Liver (tissue), 3 donors: ENCODE measurements around the gene SLC43A3.

Source experiments
- EGR1 ChIP-seq, 2 donors: IDR thresholded peaks; 2 replicates each; pipeline ENCODE4 v1.6.1; 2016 to 2018; ENCODE audit warnings: antibody characterized with exemption in 2 of 2, low read depth in 2 of 2
- GABPA ChIP-seq, 2 donors: IDR thresholded peaks in 1 of 2; conservative IDR thresholded peaks in 1 of 2; 2 replicates each; pipeline ENCODE4 v1.6.1; 2016; ENCODE audit warnings: antibody characterized with exemption in 2 of 2, mild to moderate bottlenecking in 1 of 2, moderate library complexity in 1 of 2
- HNF4G ChIP-seq: IDR thresholded peaks from 2 replicates; pipeline ENCODE4 v1.6.1; 2016; ENCODE audit warnings: antibody characterized with exemption
- JUND ChIP-seq, 2 donors: IDR thresholded peaks; 2 replicates each; pipeline ENCODE4 v1.6.1; 2016; ENCODE audit warnings: antibody characterized with exemption in 2 of 2
- RAD21 ChIP-seq, 2 donors: IDR thresholded peaks; 2 replicates each; pipeline ENCODE4 v1.6.1; 2016; ENCODE audit warnings: antibody characterized with exemption in 2 of 2, mild to moderate bottlenecking in 2 of 2
- TAF1 ChIP-seq: conservative IDR thresholded peaks from 2 replicates; pipeline ENCODE4 v1.6.1; 2016; ENCODE audit warnings: antibody characterized with exemption, mild to moderate bottlenecking
- YY1 ChIP-seq: IDR thresholded peaks from 2 replicates; pipeline ENCODE4 v1.6.1; 2016; ENCODE audit warnings: antibody characterized with exemption, mild to moderate bottlenecking
- TF ChIP-seq, protein P1 (sequence below): fragments of 150-350 bp; IDR thresholded peaks from 2 replicates; pipeline ENCODE4 v1.5.1; 2017; ENCODE audit warnings: improper control_type of control experiment, low read depth, low read length; ENCODE audit not compliant: missing input control
- TF ChIP-seq, protein P2 (sequence below): IDR thresholded peaks from 2 replicates; pipeline ENCODE4 v1.6.1; 2016; ENCODE audit warnings: antibody characterized with exemption, mild to moderate bottlenecking
- donor health status: healthy.
- donor health status: healthy.

DNA sequence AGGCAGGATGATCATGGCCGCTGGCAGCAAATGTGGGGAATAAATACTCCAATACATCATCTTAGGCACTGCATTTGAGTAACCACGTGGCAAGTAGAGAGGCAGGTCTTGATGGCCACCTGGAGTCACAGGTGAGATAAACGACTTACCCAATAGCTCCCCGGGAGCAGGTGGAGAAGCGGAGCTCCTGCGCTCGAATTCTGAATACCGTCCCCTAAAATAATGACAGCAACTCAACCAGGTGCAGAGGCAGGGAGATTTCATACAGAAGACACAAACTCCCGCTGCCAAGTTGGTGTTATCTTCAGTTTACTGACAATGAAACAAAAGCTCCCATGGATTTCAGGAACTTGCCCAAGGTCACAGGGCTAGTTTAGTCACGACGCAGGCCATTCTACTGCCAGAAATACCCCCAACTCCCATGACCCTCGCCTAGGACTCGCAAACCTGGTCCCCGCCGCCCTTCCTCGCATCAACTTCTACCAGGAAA lies 437 bp downstream of the SLC43A3 start:
- TF ChIP-seq, protein P1, sequence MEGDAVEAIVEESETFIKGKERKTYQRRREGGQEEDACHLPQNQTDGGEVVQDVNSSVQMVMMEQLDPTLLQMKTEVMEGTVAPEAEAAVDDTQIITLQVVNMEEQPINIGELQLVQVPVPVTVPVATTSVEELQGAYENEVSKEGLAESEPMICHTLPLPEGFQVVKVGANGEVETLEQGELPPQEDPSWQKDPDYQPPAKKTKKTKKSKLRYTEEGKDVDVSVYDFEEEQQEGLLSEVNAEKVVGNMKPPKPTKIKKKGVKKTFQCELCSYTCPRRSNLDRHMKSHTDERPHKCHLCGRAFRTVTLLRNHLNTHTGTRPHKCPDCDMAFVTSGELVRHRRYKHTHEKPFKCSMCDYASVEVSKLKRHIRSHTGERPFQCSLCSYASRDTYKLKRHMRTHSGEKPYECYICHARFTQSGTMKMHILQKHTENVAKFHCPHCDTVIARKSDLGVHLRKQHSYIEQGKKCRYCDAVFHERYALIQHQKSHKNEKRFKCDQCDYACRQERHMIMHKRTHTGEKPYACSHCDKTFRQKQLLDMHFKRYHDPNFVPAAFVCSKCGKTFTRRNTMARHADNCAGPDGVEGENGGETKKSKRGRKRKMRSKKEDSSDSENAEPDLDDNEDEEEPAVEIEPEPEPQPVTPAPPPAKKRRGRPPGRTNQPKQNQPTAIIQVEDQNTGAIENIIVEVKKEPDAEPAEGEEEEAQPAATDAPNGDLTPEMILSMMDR = no peak
- TF ChIP-seq YY1 = peak; percentile 48
- no peak for TF ChIP-seq RAD21 (IDR thresholded peaks at IDR 0.05)
- TF ChIP-seq, protein P2, sequence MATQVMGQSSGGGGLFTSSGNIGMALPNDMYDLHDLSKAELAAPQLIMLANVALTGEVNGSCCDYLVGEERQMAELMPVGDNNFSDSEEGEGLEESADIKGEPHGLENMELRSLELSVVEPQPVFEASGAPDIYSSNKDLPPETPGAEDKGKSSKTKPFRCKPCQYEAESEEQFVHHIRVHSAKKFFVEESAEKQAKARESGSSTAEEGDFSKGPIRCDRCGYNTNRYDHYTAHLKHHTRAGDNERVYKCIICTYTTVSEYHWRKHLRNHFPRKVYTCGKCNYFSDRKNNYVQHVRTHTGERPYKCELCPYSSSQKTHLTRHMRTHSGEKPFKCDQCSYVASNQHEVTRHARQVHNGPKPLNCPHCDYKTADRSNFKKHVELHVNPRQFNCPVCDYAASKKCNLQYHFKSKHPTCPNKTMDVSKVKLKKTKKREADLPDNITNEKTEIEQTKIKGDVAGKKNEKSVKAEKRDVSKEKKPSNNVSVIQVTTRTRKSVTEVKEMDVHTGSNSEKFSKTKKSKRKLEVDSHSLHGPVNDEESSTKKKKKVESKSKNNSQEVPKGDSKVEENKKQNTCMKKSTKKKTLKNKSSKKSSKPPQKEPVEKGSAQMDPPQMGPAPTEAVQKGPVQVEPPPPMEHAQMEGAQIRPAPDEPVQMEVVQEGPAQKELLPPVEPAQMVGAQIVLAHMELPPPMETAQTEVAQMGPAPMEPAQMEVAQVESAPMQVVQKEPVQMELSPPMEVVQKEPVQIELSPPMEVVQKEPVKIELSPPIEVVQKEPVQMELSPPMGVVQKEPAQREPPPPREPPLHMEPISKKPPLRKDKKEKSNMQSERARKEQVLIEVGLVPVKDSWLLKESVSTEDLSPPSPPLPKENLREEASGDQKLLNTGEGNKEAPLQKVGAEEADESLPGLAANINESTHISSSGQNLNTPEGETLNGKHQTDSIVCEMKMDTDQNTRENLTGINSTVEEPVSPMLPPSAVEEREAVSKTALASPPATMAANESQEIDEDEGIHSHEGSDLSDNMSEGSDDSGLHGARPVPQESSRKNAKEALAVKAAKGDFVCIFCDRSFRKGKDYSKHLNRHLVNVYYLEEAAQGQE = no peak
- no peak for TF ChIP-seq GABPA (IDR thresholded peaks at IDR 0.05 in 1 of 2, conservative IDR thresholded peaks at IDR 0.05 in 1 of 2)
- no peak for TF ChIP-seq JUND (IDR thresholded peaks at IDR 0.05)
- no peak for TF ChIP-seq HNF4G
- no peak for TF ChIP-seq EGR1 (IDR thresholded peaks at IDR 0.05; ENCODE audit: low read depth in 2 of 2)
- TF ChIP-seq TAF1 = no peak
